Mucosa of stomach (tissue), 1 donor: ENCODE data around the gene RFX8.
"Not testable (repeated sequence)": the region's sequence is repeated elsewhere in the genome, so short reads cannot be mapped to it uniquely, and the experiment has no call there.

Source experiments
- H3K27me3 ChIP-seq: one replicate; pipeline ENCODE4 v1.7.0; 2013; ENCODE audit warnings: mild to moderate bottlenecking, low read length; ENCODE audit not compliant: control insufficient read depth, insufficient read depth
- H3K36me3 ChIP-seq: one replicate; pipeline ENCODE4 v1.7.0; 2013; ENCODE audit warnings: low read length; ENCODE audit not compliant: control insufficient read depth, insufficient read depth
- H3K4me1 ChIP-seq: one replicate; pipeline ENCODE4 v1.7.0; 2013; ENCODE audit warnings: mild to moderate bottlenecking, low read length; ENCODE audit not compliant: control insufficient read depth, insufficient read depth
- H3K4me3 ChIP-seq: one replicate; pipeline ENCODE4 v1.7.0; 2013; ENCODE audit warnings: low read length
- H3K9ac ChIP-seq: one replicate; pipeline ENCODE4 v1.7.0; 2013; ENCODE audit warnings: mild to moderate bottlenecking, low read length, moderate library complexity
- H3K9me3 ChIP-seq: one replicate; pipeline ENCODE4 v1.7.0; 2013; ENCODE audit warnings: mild to moderate bottlenecking, low read length, moderate library complexity; ENCODE audit not compliant: control insufficient read depth
- donor health status: Pancreatic carcinoma.

RFX8 gene

GRCh38 chr2:101361121-101361520 is 113.8 kb downstream of the RFX8 start:
- no peak overlapping the region for H3K4me3 ChIP-seq
- H3K9me3 ChIP-seq = no peaks in the 10 kb centered on the region
- no peak overlapping the region for H3K9ac ChIP-seq
- H3K4me1 ChIP-seq = peaks cover 21% of the 10 kb centered on the region
- no peaks in the 10 kb centered on the region for H3K27me3 ChIP-seq
- H3K36me3 ChIP-seq = no peaks in the 10 kb centered on the region

GRCh38 chr2:101360232-101360631 is 114.7 kb downstream of the RFX8 start:
- Histone ChIP-seq H3K9ac (no peak overlapping the region), H3K9me3 (no peaks in the 10 kb centered on the region), H3K27me3 (no peaks in the 10 kb centered on the region), H3K4me1 (peaks cover 21% of the 10 kb centered on the region), H3K36me3 (no peaks in the 10 kb centered on the region), H3K4me3 (no peak overlapping the region)

- Histone ChIP-seq H3K4me1 (peaks cover 21% of the 10 kb centered on the region), H3K9ac (no peak overlapping the region), H3K4me3 (no peak overlapping the region), H3K27me3 (no peaks in the 10 kb centered on the region), H3K9me3 (no peaks in the 10 kb centered on the region), H3K36me3 (no peaks in the 10 kb centered on the region)
Measured at GRCh38 chr2:101359410-101359954, 115.4 kb downstream of the RFX8 start.

- Histone ChIP-seq H3K27me3 (no peaks in the 10 kb centered on the region), H3K9me3 (no peaks in the 10 kb centered on the region), H3K9ac (no peak overlapping the region), H3K4me3 (no peak overlapping the region), H3K36me3 (no peaks in the 10 kb centered on the region), H3K4me1 (peaks cover 21% of the 10 kb centered on the region)
Measured at GRCh38 chr2:101357376-101357775, 117.5 kb downstream of the RFX8 start.

GRCh38 chr2:101356521-101356920 is 118.4 kb downstream of the RFX8 start:
- H3K4me3 ChIP-seq = no peak overlapping the region
- no peak overlapping the region for H3K9ac ChIP-seq
- peaks cover 17% of the 10 kb centered on the region for H3K4me1 ChIP-seq
- no peaks in the 10 kb centered on the region for H3K36me3 ChIP-seq
- H3K9me3 ChIP-seq = no peaks in the 10 kb centered on the region
- H3K27me3 ChIP-seq = no peaks in the 10 kb centered on the region

GRCh38 chr2:101356055-101356454 is 118.9 kb downstream of the RFX8 start:
- H3K4me3 ChIP-seq = no peak overlapping the region

GRCh38 chr2:101355401-101356054 is 119.4 kb downstream of the RFX8 start:
- Histone ChIP-seq H3K36me3 (no peaks in the 10 kb centered on the region), H3K4me1 (peaks cover 11% of the 10 kb centered on the region), H3K9ac (no peak overlapping the region), H3K9me3 (no peaks in the 10 kb centered on the region), H3K4me3 (no peak overlapping the region), H3K27me3 (no peaks in the 10 kb centered on the region)

More at GRCh38 chr2:101356055-101356454, 118.9 kb downstream of the RFX8 start:
- no peaks in the 10 kb centered on the region for H3K9me3 ChIP-seq
- H3K27me3 ChIP-seq = no peaks in the 10 kb centered on the region
- H3K36me3 ChIP-seq = no peaks in the 10 kb centered on the region
- H3K9ac ChIP-seq = no peak overlapping the region
- H3K4me1 ChIP-seq = peaks cover 13% of the 10 kb centered on the region

- H3K27me3 ChIP-seq = no peaks in the 10 kb centered on the region
- H3K4me1 ChIP-seq = peaks cover 8% of the 10 kb centered on the region
- H3K4me3 ChIP-seq = no peak overlapping the region
Measured at GRCh38 chr2:101354420-101355311, 120.2 kb downstream of the RFX8 start.

GRCh38 chr2:101352631-101353030 is 122.3 kb downstream of the RFX8 start:
- not testable (repeated sequence) for H3K9me3 ChIP-seq, H3K27me3 ChIP-seq, H3K4me3 ChIP-seq, H3K9ac ChIP-seq, H3K36me3 ChIP-seq, H3K4me1 ChIP-seq

More at GRCh38 chr2:101354420-101355311, 120.2 kb downstream of the RFX8 start:
- Histone ChIP-seq H3K9me3 (no peaks in the 10 kb centered on the region), H3K9ac (no peak overlapping the region), H3K36me3 (no peaks in the 10 kb centered on the region)

- no peaks in the 10 kb centered on the region for H3K9me3 ChIP-seq
- H3K9ac ChIP-seq = no peak overlapping the region
- no peak overlapping the region for H3K4me3 ChIP-seq
- H3K36me3 ChIP-seq = no peaks in the 10 kb centered on the region
- no peaks in the 10 kb centered on the region for H3K27me3 ChIP-seq
- no peaks in the 10 kb centered on the region for H3K4me1 ChIP-seq
Measured at GRCh38 chr2:101351207-101351606, 123.7 kb downstream of the RFX8 start.

- Histone ChIP-seq H3K9me3 (no peaks in the 10 kb centered on the region), H3K4me3 (no peak overlapping the region), H3K9ac (no peak overlapping the region)
Measured at GRCh38 chr2:101349893-101350662, 124.8 kb downstream of the RFX8 start.

More at GRCh38 chr2:101349893-101350662, 124.8 kb downstream of the RFX8 start:
- H3K4me1 ChIP-seq = no peaks in the 10 kb centered on the region
- no peaks in the 10 kb centered on the region for H3K27me3 ChIP-seq
- H3K36me3 ChIP-seq = no peaks in the 10 kb centered on the region
